HG02981 (cell line): ENCODE data around the gene TH.

ENCODE experiments used
- ATAC-seq: cut with Tn5 transposase; IDR thresholded peaks from one replicate; pipeline ENCODE4 v1.9.1; 2021; ENCODE audit warnings: mild to moderate bottlenecking, moderate library complexity; ENCODE audit not compliant: unreplicated experiment

TH gene

GRCh38 chr11:2143799-2144543 lies 27.6 kb downstream of the TH start:
- ATAC-seq, result no peak

GRCh38 chr11:2143477-2143798 lies 28.2 kb downstream of the TH start:
- no peak for ATAC-seq

- ATAC-seq, result no peak
These were observed 28.8 kb downstream of the TH start for GRCh38 chr11:2142762-2143202.

- ATAC-seq, result no peak
These were observed 29.3 kb downstream of the TH start for GRCh38 chr11:2142300-2142759.

- no peak for ATAC-seq
These were observed 30.9 kb downstream of the TH start for GRCh38 chr11:2140411-2141400.

- ATAC-seq, result no peak
These were observed 31.8 kb downstream of the TH start for GRCh38 chr11:2139621-2140337.

- ATAC-seq, result no peak
These were observed 32.5 kb downstream of the TH start, which contains the start of gene IGF2 for GRCh38 chr11:2139123-2139521. Gene IGF2 (minus strand): TSS chr11:2139389. CDS start chr11:2135523, 3,866 bp downstream.

- ATAC-seq, result no peak
These were observed 33.0 kb downstream of the TH start for GRCh38 chr11:2138431-2139122.

- no peak for ATAC-seq
These were observed 33.6 kb downstream of the TH start for GRCh38 chr11:2138068-2138430.

GRCh38 chr11:2137202-2138067 lies 34.2 kb downstream of the TH start:
- ATAC-seq, result no peak

GRCh38 chr11:2136952-2137201 lies 34.7 kb downstream of the TH start:
- ATAC-seq, result no peak

GRCh38 chr11:2136209-2136951 lies 35.2 kb downstream of the TH start:
- no peak for ATAC-seq

GRCh38 chr11:2135648-2136201 lies 35.9 kb downstream of the TH start:
- no peak for ATAC-seq

- ATAC-seq, result no peak
These were observed 36.5 kb downstream of the TH start for GRCh38 chr11:2135018-2135569.

- no peak for ATAC-seq
These were observed 37.3 kb downstream of the TH start for GRCh38 chr11:2134022-2135010.

- no peak for ATAC-seq
These were observed 38.2 kb downstream of the TH start for GRCh38 chr11:2133241-2134021.

GRCh38 chr11:2132874-2133240 lies 38.8 kb downstream of the TH start:
- ATAC-seq, result no peak
